Prostate gland (tissue), 2 donors: ENCODE results near the gene CR1. TPM values are rescaled to one million over a fixed set of nuclear protein-coding genes. Genes with fewer than 3 reads are reported as not detected.
A peak's percentile ranks its signal among the peaks of the same experiment; 100 is the strongest.
"Not testable (repeated sequence)": the region's sequence is repeated elsewhere in the genome, so short reads cannot be mapped to it uniquely, and the experiment has no call there.

Experiments used
- DNase-seq: peaks from one replicate; pipeline ENCODE4 v3.0.0-alpha.2; 2019; ENCODE audit warnings: low spot score
- H3K27ac ChIP-seq, 2 donors: fragments of 200-600 bp; sonication (generic); 2 replicates each; pipeline ENCODE4 v1.5.1; 2017 to 2019
- H3K27me3 ChIP-seq: fragments of 200-600 bp; sonication (generic); replicated peaks from 2 replicates; pipeline ENCODE4 v1.5.1; 2019; ENCODE audit not compliant: insufficient read depth
- H3K36me3 ChIP-seq, 2 donors: fragments of 200-600 bp; sonication (generic); 1 replicate in 1 of 2; 2 replicates in 1 of 2; pipeline versions ENCODE4 v1.5.1 to v1.8.1; 2017 to 2019
- H3K4me1 ChIP-seq: fragments of 200-600 bp; sonication (generic); replicated peaks from 2 replicates; pipeline ENCODE4 v1.5.1; 2019
- H3K4me3 ChIP-seq, 2 donors: fragments of 200-600 bp; sonication (generic); 2 replicates each; pipeline ENCODE4 v1.5.1; 2017 to 2019
- H3K9me3 ChIP-seq: fragments of 200-600 bp; sonication (generic); 2 replicates; pipeline ENCODE4 v1.5.1; 2017
- CTCF ChIP-seq, 4 experiments: fragments of 200-600 bp in 2 of 4; fragments of 450-650 bp in 2 of 4; sonication (generic) in 2 of 4; IDR thresholded peaks; 1 replicate in 3 of 4; 2 replicates in 1 of 4; pipeline ENCODE4 v1.5.1; 2016 to 2019; ENCODE audit warnings: antibody characterized with exemption in 4 of 4, mild to moderate bottlenecking in 2 of 4, moderate library complexity in 2 of 4
- POLR2A ChIP-seq: fragments of 450-650 bp; IDR thresholded peaks from one replicate; pipeline ENCODE4 v1.6.1; 2016; ENCODE audit warnings: antibody characterized with exemption, mild to moderate bottlenecking
- POLR2AphosphoS5 ChIP-seq: sonication (generic); formaldehyde crosslinking; IDR thresholded peaks from one replicate; pipeline ENCODE4 v1.6.1; 2017; ENCODE audit warnings: antibody characterized with exemption
- WGBS: methylation state at CpG from one replicate; pipeline ENCODE4 v1.1.5; 2018; 5-methylcytosine and 5-hydroxymethylcytosine counted together
- intact Hi-C: fragments of 100-400 bp; cut with DNase I; formaldehyde crosslinking; loops from one replicate; pipeline ENCODE4 v1.14.2; 2022
- total RNA-seq, 2 donors: library from RNA; depleted of rRNA; stranded (reverse); fragments of >200 nt; gene quantifications; one replicate each; pipeline ENCODE4 v1.1.0, GENCODE V29; 2016

The CR1 gene
- total RNA-seq, 2 donors from 2014 or later, result 0.14 to 3.8 TPM

GRCh38 chr1:207651583-207651982 lies 155.6 kb downstream of the CR1 start:
- H3K36me3 ChIP-seq, result no peaks in the 10 kb centered on the region
- 94% methylated on average over 1 of the region's 1 CpG for WGBS
- H3K9me3 ChIP-seq, result no peaks in the 10 kb centered on the region
- no peak for TF ChIP-seq POLR2AphosphoS5
- TF ChIP-seq POLR2A, result no peak
- TF ChIP-seq CTCF (IDR thresholded peaks at IDR 0.05), result no peak
- no peaks in the 10 kb centered on the region for H3K4me1 ChIP-seq
- no peak overlapping the region for H3K27ac ChIP-seq
- no peak overlapping the region for H3K4me3 ChIP-seq
- no peaks in the 10 kb centered on the region for H3K27me3 ChIP-seq
- intact Hi-C loops, result no loop called here
- no peak for DNase-seq

GRCh38 chr1:207654320-207654719 lies 158.4 kb downstream of the CR1 start:
- H3K9me3 ChIP-seq, result no peaks in the 10 kb centered on the region
- no peak for TF ChIP-seq POLR2AphosphoS5
- TF ChIP-seq CTCF (IDR thresholded peaks at IDR 0.05), result peak in 1 of 4 experiments; percentile 5
- no peak for TF ChIP-seq POLR2A
- intact Hi-C loops, result no loop called here
- WGBS, result 47% methylated on average over 2 of the region's 2 CpGs
- DNase-seq, result no peak
- no peaks in the 10 kb centered on the region for H3K4me1 ChIP-seq
- H3K36me3 ChIP-seq, result no peaks in the 10 kb centered on the region
- no peak overlapping the region for H3K27ac ChIP-seq
- H3K4me3 ChIP-seq, result no peak overlapping the region
- H3K27me3 ChIP-seq, result no peaks in the 10 kb centered on the region

- Histone ChIP-seq H3K4me3 (no peak overlapping the region), H3K36me3 (no peaks in the 10 kb centered on the region), H3K9me3 (no peaks in the 10 kb centered on the region), H3K27me3 (no peaks in the 10 kb centered on the region), H3K27ac (no peak overlapping the region), H3K4me1 (no peaks in the 10 kb centered on the region)
- TF ChIP-seq POLR2AphosphoS5 (no peak), POLR2A (no peak), CTCF (IDR thresholded peaks at IDR 0.05) (no peak)
- intact Hi-C loops, result no loop called here
- no peak for DNase-seq
- WGBS, result 84% methylated on average over 7 of the region's 7 CpGs
These were observed 162.5 kb downstream of the CR1 start for GRCh38 chr1:207658408-207658807.

GRCh38 chr1:207658904-207659485 lies 163.0 kb downstream of the CR1 start:
- no peak overlapping the region for H3K4me3 ChIP-seq
- DNase-seq, result no peak
- H3K27me3 ChIP-seq, result no peaks in the 10 kb centered on the region
- H3K27ac ChIP-seq, result no peak overlapping the region
- no peaks in the 10 kb centered on the region for H3K36me3 ChIP-seq
- TF ChIP-seq CTCF (IDR thresholded peaks at IDR 0.05), result no peak
- TF ChIP-seq POLR2AphosphoS5, result no peak
- no peak for TF ChIP-seq POLR2A
- intact Hi-C loops, result no loop called here
- H3K9me3 ChIP-seq, result no peaks in the 10 kb centered on the region
- H3K4me1 ChIP-seq, result no peaks in the 10 kb centered on the region
- 90% methylated on average over 9 of the region's 9 CpGs for WGBS

GRCh38 chr1:207659545-207660153 lies 163.7 kb downstream of the CR1 start:
- WGBS, result 72% methylated on average over 10 of the region's 10 CpGs
- no peak overlapping the region for H3K4me3 ChIP-seq
- no peaks in the 10 kb centered on the region for H3K36me3 ChIP-seq
- H3K9me3 ChIP-seq, result no peaks in the 10 kb centered on the region
- H3K27me3 ChIP-seq, result no peaks in the 10 kb centered on the region
- no peak for DNase-seq
- no peak overlapping the region for H3K27ac ChIP-seq
- TF ChIP-seq POLR2AphosphoS5 (no peak), POLR2A (no peak), CTCF (IDR thresholded peaks at IDR 0.05) (no peak)
- no peaks in the 10 kb centered on the region for H3K4me1 ChIP-seq
- intact Hi-C loops, result no loop called here

- H3K4me1 ChIP-seq, H3K27me3 ChIP-seq, H3K36me3 ChIP-seq, H3K9me3 ChIP-seq, H3K4me3 ChIP-seq, H3K27ac ChIP-seq, intact Hi-C loops, DNase-seq: not testable (repeated sequence)
- 86% methylated on average over 2 of the region's 2 CpGs for WGBS
These were observed 165.5 kb downstream of the CR1 start for GRCh38 chr1:207661420-207661819.
